Measurements from ENCODE around the gene IGFBP2. TPM values are rescaled to one million over a fixed set of nuclear protein-coding genes. Genes with fewer than 3 reads are reported as not detected.

The IGFBP2 gene
- total and polyA plus RNA-seq, 2 of the 4 experiments (the other 2 are of a cell fraction) = 33.5 to 236 TPM

- Histone ChIP-seq H3K27ac (ENCODE audit: insufficient read depth, low read length) (no peak overlapping the region), H3K9me3 (ENCODE audit: control insufficient read depth, insufficient read depth, low read length) (no peaks in the 10 kb centered on the region), H4K20me1 (ENCODE audit: insufficient read depth, low read length) (no peaks in the 10 kb centered on the region), H3K4me1 (ENCODE audit: control insufficient read depth, insufficient read depth, low read length) (no peaks in the 10 kb centered on the region), H3K4ac (ENCODE audit: low read depth, low read length) (no peak overlapping the region), H2AFZ (replicated peaks; ENCODE audit: low read length, poor library complexity) (no peak overlapping the region), H3K79me1 (ENCODE audit: low read depth in 1 of 2, low read length in 2 of 2) (no peaks in the 10 kb centered on the region), H2AK9ac (replicated peaks; ENCODE audit: low read depth, low read length, poor library complexity) (no peak overlapping the region), H3K9me1 (ENCODE audit: insufficient read depth, low read length) (peaks cover 2% of the 10 kb centered on the region; the same call in 1 of the 2 replicates), H3K14ac (replicated peaks; ENCODE audit: low read depth, low read length) (no peak overlapping the region), H2AK5ac (ENCODE audit: low read depth, low read length) (no peak overlapping the region), H3K23ac (ENCODE audit: low read depth, low read length) (no peak overlapping the region), H3K18ac (ENCODE audit: low read depth, low read length) (no peak overlapping the region), H3K9ac (ENCODE audit: low read depth, low read length) (no peak overlapping the region), H4K8ac (ENCODE audit: low read depth in 2 of 2, low read length in 2 of 2) (no peak overlapping the region), H2BK120ac (ENCODE audit: low read depth, low read length) (no peak overlapping the region), H3K27me3 (ENCODE audit: control insufficient read depth, insufficient read depth, low read length) (peaks cover 22% of the 10 kb centered on the region), H3K4me2 (ENCODE audit: low read depth, low read length) (no peak overlapping the region), H4K5ac (ENCODE audit: low read depth, low read length) (no peak overlapping the region), H4K91ac (ENCODE audit: insufficient read depth, low read depth, low read length) (no peak overlapping the region), H3K56ac (ENCODE audit: extremely low read depth, insufficient read depth, low read length) (no peak overlapping the region), H3K36me3 (ENCODE audit: control insufficient read depth, insufficient read depth, low read length) (no peaks in the 10 kb centered on the region), H2BK5ac (ENCODE audit: low read depth, low read length, poor library complexity, severe bottlenecking) (no peak overlapping the region), H3K4me3 (ENCODE audit: insufficient read depth, low read depth, low read length) (no peak overlapping the region), H2BK15ac (ENCODE audit: low read depth, low read length) (no peak overlapping the region), H2BK20ac (ENCODE audit: low read depth, low read length) (no peak overlapping the region)
- in situ Hi-C loops (cut with MboI; ENCODE audit: low sequenced_read_pairs) (no loop called here), intact Hi-C loops (cut with micrococcal nuclease) (no loop called here), dilution Hi-C loops (cut with HindIII; ENCODE audit: low sequenced_read_pairs, unreplicated experiment) (no loop called here)
- DNase-seq = no peak
- 60% methylated on average over 1 of the region's 2 CpGs; no CpG with 5 or more reads in 1 of the 2 experiments for WGBS, 2 experiments (ENCODE audit: extremely low coverage in 2 of 2, insufficient read length in 1 of 2)
- no TSS peak for BruUV-seq (replicated peaks)
- no peak for ATAC-seq (ENCODE audit: low read depth)
- POLR2A ChIA-PET (ENCODE audit: unreplicated experiment) = no interaction called here
- no peak for TF ChIP-seq MAFK (IDR thresholded peaks at IDR 0.05; ENCODE audit: low read depth, low read length)
- no peak for TF ChIP-seq POLR2A (IDR thresholded peaks at IDR 0.05; ENCODE audit: low read depth, low read length)
- TF ChIP-seq USF2 (IDR thresholded peaks at IDR 0.05; ENCODE audit: low read depth, low read length) = no peak
- no peak for TF ChIP-seq MXI1 (IDR thresholded peaks at IDR 0.05; ENCODE audit: borderline replicate concordance, low read depth, low read length)
- TF ChIP-seq CEBPB (IDR thresholded peaks at IDR 0.05; ENCODE audit: low read depth, low read length) = no peak
- CTCF ChIA-PET = no interaction called here
These were observed 6.4 kb upstream of the IGFBP2 start for GRCh38 chr2:216626875-216627245.
